Peyer's patch (tissue), 4 donors: ENCODE measurements around the gene OR6S1.

Source experiments
- CTCF ChIP-seq, 6 experiments: fragments of 450-650 bp in 4 of 6; fragments of 200-600 bp in 2 of 6; sonication (generic) in 1 of 6; IDR thresholded peaks; one replicate each; pipeline ENCODE4 v1.5.1; 2017 to 2019; ENCODE audit warnings: antibody characterized with exemption in 6 of 6, mild to moderate bottlenecking in 3 of 6, moderate library complexity in 1 of 6
- POLR2A ChIP-seq, 2 donors: fragments of 450-650 bp; IDR thresholded peaks; one replicate each; pipeline ENCODE4 v1.5.1; 2017; ENCODE audit warnings: antibody characterized with exemption in 2 of 2, mild to moderate bottlenecking in 2 of 2, moderate library complexity in 2 of 2

GRCh38 chr14:20667957-20668356, 26.5 kb upstream of the OR6S1 start:
- no peak for TF ChIP-seq POLR2A (IDR thresholded peaks at IDR 0.05)
- TF ChIP-seq CTCF (IDR thresholded peaks at IDR 0.05): no peak
